ENCODE measurements around the gene TATDN3.
A peak's percentile ranks its signal among the peaks of the same experiment; 100 is the strongest.

Gene TATDN3

GRCh38 chr1:212752934-212753497 is 38.7 kb upstream of the TATDN3 start:
- no peak for TF ChIP-seq CTCF (IDR thresholded peaks at IDR 0.05)

GRCh38 chr1:212753749-212754148 is 37.9 kb upstream of the TATDN3 start:
- no peak for TF ChIP-seq CTCF (IDR thresholded peaks at IDR 0.05)

GRCh38 chr1:212754193-212754592 is 37.5 kb upstream of the TATDN3 start:
- no peak for TF ChIP-seq CTCF (IDR thresholded peaks at IDR 0.05)

- no peak; the same call in 1 of the 2 replicates for TF ChIP-seq CTCF (IDR thresholded peaks at IDR 0.05)
Measured at GRCh38 chr1:212754680-212755079, 37.0 kb upstream of the TATDN3 start.

- TF ChIP-seq CTCF (IDR thresholded peaks at IDR 0.05): no peak
Measured at GRCh38 chr1:212759683-212760082, 32.0 kb upstream of the TATDN3 start.

- peak; percentile 45 for TF ChIP-seq CTCF (IDR thresholded peaks at IDR 0.05)
Measured at GRCh38 chr1:212760126-212760823, 31.4 kb upstream of the TATDN3 start.

GRCh38 chr1:212762234-212762633 is 29.5 kb upstream of the TATDN3 start:
- no peak for TF ChIP-seq CTCF (IDR thresholded peaks at IDR 0.05)

Measured in LNCAP (cell line).